Activated T-helper 1 cell treated with anti-CD3 and anti-CD28 coated beads, Interleukin-12 subunit alpha, Interleukin-12 subunit beta, Interleukin-2, Interleukin-4 antibody, amounts not matched to agents 30 ng/mL and 10 ng/mL and 1 ng/mL, durations not matched to agents 14 hours and 24 hours and 36 hours (primary cell): Measurements from ENCODE around the gene REPS2. TPM values are rescaled to one million over a fixed set of nuclear protein-coding genes. Genes with fewer than 3 reads are reported as not detected.

Experiments
- DNase-seq: peaks from one replicate; pipeline ENCODE4 v3.0.0; 2021; ENCODE audit warnings: low spot score
- H3K27ac Mint-ChIP-seq: one replicate; pipeline ENCODE4 v1.8.0; 2021; ENCODE audit warnings: mild to moderate bottlenecking, mixed read lengths
- H3K27me3 Mint-ChIP-seq: one replicate; pipeline ENCODE4 v1.8.0; 2022; ENCODE audit warnings: mild to moderate bottlenecking, moderate library complexity, mixed read lengths; ENCODE audit not compliant: insufficient read depth
- H3K36me3 Mint-ChIP-seq: one replicate; pipeline ENCODE4 v1.8.0; 2021; ENCODE audit warnings: low read depth, mixed read lengths
- H3K4me1 Mint-ChIP-seq: one replicate; pipeline ENCODE4 v1.8.0; 2021; ENCODE audit warnings: low read depth, mixed read lengths
- H3K4me3 Mint-ChIP-seq: one replicate; pipeline ENCODE4 v1.8.0; 2021; ENCODE audit warnings: mild to moderate bottlenecking, moderate library complexity, mixed read lengths
- H3K9me3 Mint-ChIP-seq: one replicate; pipeline ENCODE4 v1.8.0; 2021; ENCODE audit warnings: mixed read lengths
- intact Hi-C: fragments of 100-400 bp; cut with micrococcal nuclease; formaldehyde crosslinking; loops from one replicate; pipeline ENCODE4 v1.15.1; 2024
- total RNA-seq: library from RNA; stranded (reverse); gene quantifications from 2 replicates; pipeline ENCODE4 v1.2.3, GENCODE V29; 2022

REPS2 gene
- total RNA-seq, 1 donor from 2014 or later = not detected

DNA sequence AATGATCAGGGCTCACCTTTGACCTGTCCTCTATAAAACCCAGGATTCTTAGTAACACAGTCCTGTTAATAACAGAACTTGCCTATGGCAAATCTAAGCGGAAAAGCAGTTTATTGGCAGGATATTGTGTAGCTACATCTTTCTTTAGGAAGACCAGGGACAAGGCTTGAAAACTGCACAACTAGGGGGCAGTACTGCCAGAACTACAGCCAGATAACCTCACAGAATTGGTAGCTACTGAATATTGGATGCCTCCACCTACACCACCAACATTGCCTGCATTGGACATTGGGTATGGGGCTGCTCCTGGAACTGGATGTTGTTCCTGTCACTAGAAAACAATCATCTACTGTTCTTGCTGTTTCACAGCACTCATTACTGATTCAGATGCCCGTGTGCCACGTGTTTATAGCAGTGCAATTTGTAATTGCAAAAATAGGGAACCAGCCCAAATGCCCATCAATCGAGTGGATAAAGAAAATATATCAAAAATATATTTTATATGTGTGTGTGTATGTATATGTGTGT is 47.4 kb downstream of the REPS2 start:
- no peaks in the 10 kb centered on the region for H3K36me3 Mint-ChIP-seq
- no peak overlapping the region for H3K27ac Mint-ChIP-seq
- intact Hi-C loops = no loop called here
- DNase-seq = no peak
- H3K4me3 Mint-ChIP-seq = no peak overlapping the region
- H3K9me3 Mint-ChIP-seq = no peaks in the 10 kb centered on the region
- H3K27me3 Mint-ChIP-seq = no peaks in the 10 kb centered on the region
- H3K4me1 Mint-ChIP-seq = no peaks in the 10 kb centered on the region

DNA sequence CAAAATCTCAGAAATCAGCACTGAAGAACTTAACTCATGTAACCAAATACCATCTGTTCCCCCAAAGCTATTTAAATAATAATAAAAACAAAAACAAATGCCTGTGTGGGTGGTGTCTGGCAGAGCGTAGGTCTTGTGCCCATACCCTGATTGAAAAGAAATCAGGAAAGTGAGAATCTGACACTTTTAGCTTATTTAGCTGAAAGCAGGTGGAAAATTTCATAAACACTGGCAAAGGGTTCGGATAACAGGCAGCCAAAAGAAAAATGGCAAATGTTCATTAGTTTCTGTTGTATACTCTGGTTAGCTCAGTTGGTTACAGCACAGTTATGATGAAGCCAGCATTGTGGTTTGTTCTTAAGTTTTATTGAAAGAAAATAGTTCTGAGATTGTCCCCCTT is 48.3 kb downstream of the REPS2 start:
- H3K36me3 Mint-ChIP-seq = no peaks in the 10 kb centered on the region
- no peak overlapping the region for H3K27ac Mint-ChIP-seq
- H3K27me3 Mint-ChIP-seq = no peaks in the 10 kb centered on the region
- intact Hi-C loops = no loop called here
- no peak for DNase-seq
- H3K4me3 Mint-ChIP-seq = no peak overlapping the region
- H3K4me1 Mint-ChIP-seq = no peaks in the 10 kb centered on the region
- H3K9me3 Mint-ChIP-seq = no peaks in the 10 kb centered on the region

DNA sequence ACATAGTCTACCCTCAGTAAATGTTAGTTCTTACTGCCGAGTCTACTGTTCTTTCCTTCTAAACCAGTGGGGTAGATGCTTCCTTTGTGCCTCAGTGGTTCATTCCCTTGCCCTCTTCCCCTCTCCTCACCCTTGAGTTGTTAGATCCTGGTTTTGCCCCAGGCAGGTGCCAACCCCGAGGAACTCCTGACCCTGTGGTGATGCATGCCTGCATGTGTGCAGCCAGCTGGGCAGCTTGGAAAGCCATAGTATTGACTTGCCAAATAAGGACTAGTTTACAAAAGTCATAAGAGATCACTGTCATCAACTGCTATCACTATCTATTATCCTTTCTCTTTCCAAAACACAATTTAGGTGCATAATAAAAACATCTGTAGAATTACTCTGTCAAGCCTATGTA is 50.9 kb downstream of the REPS2 start:
- Mint-ChIP-seq H3K4me1 (no peaks in the 10 kb centered on the region), H3K36me3 (no peaks in the 10 kb centered on the region), H3K4me3 (no peak overlapping the region), H3K27ac (no peak overlapping the region), H3K27me3 (no peaks in the 10 kb centered on the region), H3K9me3 (no peaks in the 10 kb centered on the region)
- DNase-seq = no peak
- intact Hi-C loops = no loop called here

DNA sequence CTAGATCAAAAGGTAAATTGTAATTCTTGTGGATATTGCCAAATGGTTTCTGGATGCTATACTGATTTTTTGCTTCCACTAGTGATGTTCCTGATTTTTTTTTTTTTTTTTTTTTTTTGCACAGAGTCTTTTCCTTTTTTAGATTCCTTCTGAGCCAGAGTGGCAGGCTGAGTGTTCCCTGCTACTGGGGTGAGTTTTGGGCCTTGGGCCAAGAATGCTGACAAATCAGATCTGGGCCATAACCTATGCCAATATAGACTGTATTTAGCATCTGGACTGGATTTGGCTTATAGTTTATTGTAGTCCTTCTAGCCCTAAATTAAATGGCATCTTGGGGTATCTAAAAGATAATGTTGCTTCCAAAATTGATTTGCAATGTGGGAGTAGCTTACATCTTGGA is 52.8 kb downstream of the REPS2 start:
- intact Hi-C loops = no loop called here
- H3K4me3 Mint-ChIP-seq = no peak overlapping the region
- H3K27ac Mint-ChIP-seq = no peak overlapping the region
- no peaks in the 10 kb centered on the region for H3K9me3 Mint-ChIP-seq
- H3K4me1 Mint-ChIP-seq = peaks cover 7% of the 10 kb centered on the region
- DNase-seq = no peak
- no peaks in the 10 kb centered on the region for H3K36me3 Mint-ChIP-seq
- no peaks in the 10 kb centered on the region for H3K27me3 Mint-ChIP-seq

DNA sequence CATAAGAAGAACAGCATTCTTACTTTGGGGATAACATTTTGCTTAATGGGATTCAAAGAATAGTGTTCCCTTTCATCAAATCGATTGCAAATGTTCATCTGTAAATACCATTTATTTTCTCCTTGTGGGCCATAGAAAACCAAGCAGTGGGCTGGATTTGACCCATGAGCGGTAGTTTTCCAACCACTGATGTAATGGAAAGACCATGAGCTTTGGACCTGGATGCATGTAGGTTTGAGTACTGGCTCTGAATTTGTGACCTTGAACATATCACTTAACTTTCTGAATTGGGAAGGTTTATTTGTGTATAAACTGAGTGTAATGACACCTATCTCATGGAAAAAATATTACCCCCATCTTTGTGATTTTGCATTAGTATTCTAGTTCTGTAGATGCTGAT is 54.3 kb downstream of the REPS2 start:
- DNase-seq = no peak
- Mint-ChIP-seq H3K36me3 (no peaks in the 10 kb centered on the region), H3K4me1 (peaks cover 7% of the 10 kb centered on the region), H3K9me3 (no peaks in the 10 kb centered on the region), H3K4me3 (no peak overlapping the region), H3K27me3 (no peaks in the 10 kb centered on the region), H3K27ac (no peak overlapping the region)
- intact Hi-C loops = no loop called here

DNA sequence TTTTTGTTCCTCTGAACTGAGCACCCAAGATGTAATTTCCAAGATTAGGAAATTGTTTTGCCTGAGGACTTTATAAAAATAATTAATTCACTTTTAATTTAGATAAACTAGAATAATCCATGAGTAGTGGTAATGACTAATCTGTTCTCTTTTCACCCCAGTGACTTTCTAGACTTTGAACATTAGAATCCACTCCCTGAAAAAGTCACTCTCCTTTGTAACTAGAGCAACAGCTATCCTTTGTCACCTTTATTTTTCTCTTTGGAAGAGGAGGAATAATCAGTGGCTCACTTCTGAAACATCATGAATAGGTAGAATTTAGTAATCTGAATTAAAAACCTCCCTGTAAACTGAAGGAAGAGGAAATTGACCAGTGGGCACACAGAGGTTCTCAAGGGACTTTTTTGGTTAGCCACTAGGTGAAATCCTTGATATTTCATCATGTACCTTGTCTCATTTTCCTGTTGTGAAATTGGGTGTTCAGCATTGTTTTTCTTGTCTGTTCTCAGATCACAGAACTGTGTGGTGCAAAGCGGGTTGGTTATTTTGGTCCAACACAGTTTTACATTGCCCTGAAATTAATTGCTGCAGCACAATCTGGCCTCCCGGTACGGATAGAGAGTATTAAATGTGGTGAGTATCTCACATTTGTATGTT is 59.4 kb downstream of the REPS2 start:
- Mint-ChIP-seq H3K36me3 (no peaks in the 10 kb centered on the region), H3K4me3 (no peak overlapping the region), H3K4me1 (peaks cover 7% of the 10 kb centered on the region), H3K27ac (no peak overlapping the region), H3K9me3 (no peaks in the 10 kb centered on the region), H3K27me3 (no peaks in the 10 kb centered on the region)
- intact Hi-C loops = no loop called here
- DNase-seq = no peak

DNA sequence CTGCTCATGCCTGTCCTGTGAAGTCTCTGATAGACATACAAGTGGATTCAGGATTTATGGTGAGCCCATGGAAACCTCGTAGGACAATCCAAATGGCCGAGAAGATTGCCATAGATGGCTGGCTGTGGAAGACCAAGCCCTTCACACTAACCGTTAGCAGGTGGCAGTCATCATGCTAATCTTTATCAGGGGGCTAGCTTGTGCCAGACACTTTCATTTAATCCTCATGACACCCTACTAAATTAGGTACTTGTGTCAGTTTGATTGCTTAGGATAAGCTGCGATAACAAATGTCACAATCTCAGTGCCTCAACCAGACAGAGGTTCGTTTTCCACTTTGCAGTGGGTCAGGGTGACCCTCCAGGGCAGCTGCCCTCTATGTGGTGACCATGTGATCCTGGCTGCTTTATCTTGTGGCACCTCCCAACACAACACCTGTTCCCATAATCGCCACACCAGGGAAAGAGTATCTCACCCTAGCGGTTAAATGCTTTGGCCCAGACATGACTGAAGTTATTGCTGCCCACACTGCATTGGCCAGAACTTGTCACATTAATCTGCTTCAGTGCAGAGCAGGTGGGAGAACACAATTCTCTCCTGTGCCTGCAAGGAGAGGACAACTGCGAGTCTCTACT is 60.8 kb downstream of the REPS2 start:
- peaks cover 7% of the 10 kb centered on the region for H3K4me1 Mint-ChIP-seq

DNA sequence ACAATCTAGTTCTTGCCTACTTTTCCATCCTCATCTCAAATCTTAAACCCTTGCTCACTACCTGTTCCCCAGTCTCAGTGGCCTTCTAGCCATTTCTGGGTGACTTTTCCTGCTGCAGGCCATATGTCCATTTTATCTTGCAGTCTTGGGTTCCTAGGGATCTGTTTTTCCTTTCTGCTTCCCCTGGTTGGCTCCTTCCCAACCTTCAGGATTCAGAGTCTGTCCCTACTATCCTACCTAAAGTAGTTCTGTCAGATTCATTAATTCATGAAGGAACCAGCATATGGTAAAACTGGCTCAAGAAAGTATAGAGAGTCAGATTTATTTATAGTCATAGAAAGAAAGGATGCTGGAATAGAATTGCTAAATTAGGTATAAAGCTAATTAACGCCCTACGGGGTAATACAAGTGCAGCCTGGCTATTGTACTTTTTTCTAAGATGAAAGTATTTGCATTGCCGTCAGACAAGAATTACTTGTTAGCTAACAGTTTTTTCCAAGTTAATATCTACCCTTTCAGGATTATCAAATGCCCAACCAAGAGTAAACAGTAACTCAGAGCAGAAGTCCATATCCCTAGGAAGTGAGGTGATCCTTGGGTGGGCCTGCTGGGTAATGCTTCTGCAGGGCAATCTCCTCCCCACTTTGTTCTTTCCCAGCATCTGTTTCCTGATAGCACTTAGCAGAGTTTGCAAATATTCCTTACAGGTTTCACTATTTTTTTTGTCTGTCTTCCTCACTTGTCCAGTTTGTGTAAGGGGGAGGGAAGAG is 63.6 kb downstream of the REPS2 start:
- Mint-ChIP-seq H3K36me3 (no peaks in the 10 kb centered on the region), H3K27me3 (no peaks in the 10 kb centered on the region), H3K4me1 (no peaks in the 10 kb centered on the region), H3K9me3 (no peaks in the 10 kb centered on the region), H3K4me3 (no peak overlapping the region), H3K27ac (no peak overlapping the region)
- intact Hi-C loops = no loop called here
- DNase-seq = no peak

More for the DNA sequence above, 60.8 kb downstream of the REPS2 start:
- no peaks in the 10 kb centered on the region for H3K36me3 Mint-ChIP-seq
- H3K4me3 Mint-ChIP-seq = no peak overlapping the region
- DNase-seq = no peak
- H3K27ac Mint-ChIP-seq = no peak overlapping the region
- H3K27me3 Mint-ChIP-seq = no peaks in the 10 kb centered on the region
- intact Hi-C loops = no loop called here
- no peaks in the 10 kb centered on the region for H3K9me3 Mint-ChIP-seq

DNA sequence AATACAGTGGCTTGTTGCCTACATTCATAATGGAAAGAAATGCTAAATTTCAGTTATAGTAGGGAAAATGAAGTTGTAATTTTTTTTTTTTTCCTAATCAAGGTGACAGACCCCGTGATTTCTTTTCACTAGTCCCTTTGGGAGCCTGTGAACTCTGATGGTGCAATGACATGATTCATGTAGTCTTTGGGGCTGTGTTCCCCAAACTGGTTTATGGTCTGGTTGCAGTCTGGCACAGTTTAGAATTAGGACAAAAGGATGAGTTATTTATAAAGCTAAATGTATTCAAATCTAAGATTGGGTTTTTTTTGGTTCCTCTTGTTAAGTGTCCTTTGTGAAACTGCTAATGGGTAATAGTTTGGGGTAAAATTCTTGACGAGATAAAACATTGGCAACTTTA is 66.0 kb downstream of the REPS2 start:
- Mint-ChIP-seq H3K27ac (no peak overlapping the region), H3K4me1 (no peaks in the 10 kb centered on the region), H3K9me3 (no peaks in the 10 kb centered on the region), H3K27me3 (no peaks in the 10 kb centered on the region), H3K4me3 (no peak overlapping the region), H3K36me3 (no peaks in the 10 kb centered on the region)
- intact Hi-C loops = no loop called here
- DNase-seq = no peak

DNA sequence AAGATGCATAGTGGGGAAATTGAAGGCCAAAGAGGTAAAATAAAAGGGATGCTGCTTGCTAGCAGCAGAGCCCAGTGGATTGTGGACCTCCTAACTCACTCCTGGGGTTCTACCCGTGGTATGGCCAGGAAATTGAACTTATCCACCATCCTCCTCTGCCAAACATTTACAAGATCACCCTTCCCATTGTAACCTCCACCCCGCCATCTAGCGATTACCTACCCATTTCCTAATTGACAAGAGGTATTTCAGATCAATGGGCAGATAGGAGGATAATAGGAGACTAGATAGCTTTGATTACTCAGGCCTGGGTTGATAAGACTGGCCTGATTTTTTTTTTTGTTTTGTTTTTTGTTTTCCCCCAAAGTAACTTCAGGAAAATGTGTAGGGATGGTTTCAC is 67.8 kb downstream of the REPS2 start:
- Mint-ChIP-seq H3K27ac (no peak overlapping the region), H3K36me3 (no peaks in the 10 kb centered on the region), H3K27me3 (no peaks in the 10 kb centered on the region), H3K9me3 (no peaks in the 10 kb centered on the region), H3K4me1 (no peaks in the 10 kb centered on the region), H3K4me3 (no peak overlapping the region)
- no peak for DNase-seq
- intact Hi-C loops = no loop called here

DNA sequence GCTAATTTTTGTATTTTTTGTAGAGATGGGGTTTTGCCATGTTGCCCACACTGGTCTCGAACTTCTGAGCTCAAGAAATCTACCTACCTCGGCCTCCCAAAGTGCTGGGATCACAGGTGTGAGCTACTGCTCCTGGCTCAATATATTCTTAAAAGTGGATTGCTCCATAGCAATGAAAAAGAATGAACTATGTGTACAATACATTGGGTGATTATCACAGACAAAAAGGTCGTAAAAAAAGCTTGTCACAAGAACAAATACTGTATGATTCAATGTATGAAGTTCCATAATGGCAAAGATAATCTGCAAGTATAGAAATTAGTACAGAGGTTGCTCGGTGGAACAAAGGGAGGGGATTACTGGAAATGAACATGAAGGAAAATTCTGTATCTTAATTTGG is 70.7 kb downstream of the REPS2 start:
- H3K27me3 Mint-ChIP-seq = no peaks in the 10 kb centered on the region
- no peaks in the 10 kb centered on the region for H3K4me1 Mint-ChIP-seq
- H3K36me3 Mint-ChIP-seq = no peaks in the 10 kb centered on the region
- H3K27ac Mint-ChIP-seq = no peak overlapping the region
- DNase-seq = no peak
- no peaks in the 10 kb centered on the region for H3K9me3 Mint-ChIP-seq
- intact Hi-C loops = no loop called here
- H3K4me3 Mint-ChIP-seq = no peak overlapping the region

DNA sequence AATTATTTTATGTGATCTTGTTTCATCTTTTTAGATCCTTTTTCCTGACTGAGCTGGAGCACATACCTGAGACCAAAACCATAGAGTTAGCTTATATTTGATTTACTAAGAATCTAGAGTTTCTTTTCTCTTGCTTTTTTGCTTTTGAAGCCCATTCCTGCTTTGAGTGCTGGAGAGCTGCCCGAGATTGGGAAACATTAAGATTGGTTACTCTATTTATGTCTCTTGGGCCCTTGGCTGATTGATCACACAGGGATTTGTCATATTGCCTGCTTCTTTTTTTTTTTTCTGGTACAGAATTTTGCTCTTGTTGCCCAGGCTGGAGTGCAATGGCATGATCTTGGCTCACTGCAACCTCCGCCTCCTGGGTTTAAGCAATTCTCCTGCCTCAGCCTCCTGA is 73.9 kb downstream of the REPS2 start:
- intact Hi-C loops = no loop called here
- Mint-ChIP-seq H3K9me3 (no peaks in the 10 kb centered on the region), H3K4me1 (no peaks in the 10 kb centered on the region), H3K4me3 (no peak overlapping the region), H3K36me3 (no peaks in the 10 kb centered on the region), H3K27me3 (no peaks in the 10 kb centered on the region), H3K27ac (no peak overlapping the region)
- DNase-seq = no peak
